HT-29 (cell line): Measurements from ENCODE around the gene CEACAM3. TPM values are rescaled to one million over a fixed set of nuclear protein-coding genes. Genes with fewer than 3 reads are reported as not detected.

ENCODE experiments used
- DNase-seq: peaks from one replicate; pipeline ENCODE4 v3.0.0-alpha.2; 2015; ENCODE audit warnings: low spot score
- total RNA-seq: library from RNA; depleted of rRNA; stranded (reverse); fragments of >200 nt; shearing (Covaris generic); gene quantifications from 2 replicates; pipeline ENCODE4 v1.2.3, GENCODE V29; 2014

The CEACAM3 gene
- total RNA-seq, 1 experiment from 2014 or later = not detected

DNA sequence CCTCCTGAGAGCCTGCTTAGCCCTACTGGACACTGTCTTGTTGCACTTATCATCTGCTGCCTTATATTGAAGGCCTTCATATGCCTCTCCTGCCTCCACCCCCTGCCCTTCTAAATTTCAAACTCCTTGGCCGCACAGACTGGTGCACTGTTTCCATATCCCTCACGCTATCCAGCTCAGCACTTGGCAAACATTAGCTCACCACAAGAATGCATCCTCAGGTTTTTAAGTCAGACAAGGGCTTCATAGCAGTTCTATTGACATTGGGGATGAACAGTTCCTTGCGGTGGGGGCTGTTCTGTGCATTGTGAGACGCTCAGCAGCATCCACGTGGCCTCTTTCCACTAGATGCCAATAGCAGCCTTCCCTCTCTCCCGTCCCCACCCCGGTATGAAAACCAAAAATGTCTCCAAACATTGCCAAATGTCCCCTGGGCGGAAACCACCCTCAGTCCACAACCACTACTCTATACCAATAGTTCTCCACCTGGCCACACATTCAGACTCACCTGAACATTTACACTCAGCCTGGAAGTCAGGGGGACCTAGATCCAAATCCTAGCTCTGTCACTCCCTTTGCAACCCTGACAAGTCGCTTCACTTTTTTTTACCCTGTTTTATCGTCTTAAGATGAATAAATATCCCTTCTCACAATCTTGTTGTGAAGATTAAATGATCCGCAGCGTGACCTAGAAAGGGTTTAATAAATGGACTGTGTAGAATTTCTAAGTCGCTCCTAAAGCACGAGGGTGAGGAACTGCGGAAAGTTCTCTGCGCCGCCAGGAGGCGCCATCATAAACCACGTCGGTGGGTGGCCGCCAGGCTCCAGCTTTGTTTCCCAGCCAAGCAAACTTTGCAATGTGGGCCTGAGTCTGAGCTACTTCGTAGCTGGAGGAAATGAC lies 3.6 kb upstream of the CEACAM3 start:
- peak; percentile 86 for DNase-seq

- no peak for DNase-seq
Observed at GRCh38 chr19:41793414-41793727, 3.0 kb upstream of the CEACAM3 start.

- DNase-seq = peak; percentile 92
Observed at GRCh38 chr19:41795031-41795461, 1.3 kb upstream of the CEACAM3 start.

GRCh38 chr19:41796901-41797300 lies 514 bp downstream of the CEACAM3 start:
- DNase-seq = no peak

- peak; percentile 64 for DNase-seq
Observed at GRCh38 chr19:41799444-41800000, 3.1 kb downstream of the CEACAM3 start.

DNA sequence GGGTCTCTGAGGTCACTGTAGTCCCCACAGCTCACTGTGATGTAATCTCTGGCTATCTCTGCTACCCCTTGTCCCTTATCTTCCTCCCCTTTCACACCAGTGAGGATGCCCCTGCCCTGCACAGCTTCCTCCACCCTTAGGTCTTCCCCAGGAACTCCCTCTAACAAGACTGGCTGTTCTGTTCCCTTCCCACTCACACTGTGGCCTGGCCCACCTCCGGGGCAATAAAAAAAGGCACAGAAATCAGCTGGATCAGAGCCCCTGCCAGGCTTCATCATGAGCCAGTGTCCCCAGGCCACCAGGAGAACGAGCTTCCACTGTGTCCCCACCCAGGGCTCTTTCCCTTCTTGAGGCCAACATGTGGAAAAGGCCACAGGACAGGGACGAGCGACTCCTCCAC lies 4.6 kb downstream of the CEACAM3 start:
- DNase-seq = no peak

- DNase-seq = no peak
Observed at GRCh38 chr19:41801792-41802211, 5.4 kb downstream of the CEACAM3 start.

DNA sequence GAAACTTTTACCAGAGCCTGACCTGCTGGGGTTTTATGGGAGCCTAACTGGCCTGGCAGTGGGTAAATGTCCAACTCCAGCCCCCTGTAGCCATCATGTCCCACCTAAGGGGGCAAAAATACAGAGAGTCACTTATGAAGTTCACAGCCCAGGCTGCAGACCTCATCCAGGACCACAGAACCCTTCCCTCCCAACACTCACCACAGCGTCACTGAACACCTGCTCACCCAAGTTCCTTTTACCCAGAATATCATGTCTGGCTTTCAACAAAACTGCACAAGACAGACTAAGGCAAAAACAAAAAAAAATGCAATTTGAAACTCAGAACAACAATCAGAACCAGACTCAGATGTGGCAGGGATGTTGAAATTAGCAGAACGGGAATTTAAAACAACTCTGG lies 6.4 kb downstream of the CEACAM3 start:
- no peak for DNase-seq

GRCh38 chr19:41804336-41804735 lies 7.9 kb downstream of the CEACAM3 start:
- DNase-seq = no peak

- no peak for DNase-seq
Observed at GRCh38 chr19:41807176-41807575, 10.8 kb downstream of the CEACAM3 start.

DNA sequence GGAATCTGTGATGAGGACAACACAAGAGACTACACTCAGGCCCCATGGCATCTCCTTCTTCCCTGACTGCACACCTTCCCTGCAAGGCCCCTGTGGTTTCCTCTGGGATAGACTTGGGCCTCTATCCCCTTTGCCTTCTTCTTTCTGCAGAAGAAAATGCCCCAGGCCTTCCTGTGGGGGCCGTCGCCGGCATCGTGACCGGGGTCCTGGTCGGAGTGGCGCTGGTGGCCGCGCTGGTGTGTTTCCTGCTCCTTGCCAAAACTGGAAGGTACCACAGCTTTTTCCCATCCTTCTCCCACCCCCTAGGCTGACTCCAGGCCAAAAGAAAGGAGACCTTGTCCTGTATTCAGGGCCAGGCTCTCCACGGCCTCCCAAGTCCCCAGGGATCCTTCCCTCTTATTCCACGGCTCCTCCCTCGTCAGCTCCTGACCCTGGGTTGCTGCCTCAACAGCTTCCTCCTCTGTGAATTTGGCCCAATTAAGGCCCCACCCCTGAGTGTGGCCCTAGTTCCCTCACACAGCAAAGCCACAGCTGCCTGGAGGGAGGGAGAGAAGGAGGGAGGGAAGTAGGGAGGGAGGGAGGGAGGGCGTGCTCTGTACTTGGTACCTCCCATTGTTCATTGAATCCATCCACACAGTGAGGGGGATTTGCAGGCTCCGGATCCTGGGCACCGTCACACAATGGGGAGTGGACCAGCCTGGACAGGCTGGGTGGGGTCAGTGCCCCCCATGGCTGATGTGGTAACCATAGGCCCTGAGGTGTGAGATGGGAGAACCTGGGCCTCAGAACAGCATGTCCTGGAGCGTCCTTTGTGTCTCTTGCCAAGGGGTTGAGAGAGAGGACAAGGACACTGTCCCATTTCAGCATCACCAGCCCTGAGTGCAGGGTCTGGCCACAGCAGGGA lies 12.5 kb downstream of the CEACAM3 start:
- DNase-seq = no peak

DNA sequence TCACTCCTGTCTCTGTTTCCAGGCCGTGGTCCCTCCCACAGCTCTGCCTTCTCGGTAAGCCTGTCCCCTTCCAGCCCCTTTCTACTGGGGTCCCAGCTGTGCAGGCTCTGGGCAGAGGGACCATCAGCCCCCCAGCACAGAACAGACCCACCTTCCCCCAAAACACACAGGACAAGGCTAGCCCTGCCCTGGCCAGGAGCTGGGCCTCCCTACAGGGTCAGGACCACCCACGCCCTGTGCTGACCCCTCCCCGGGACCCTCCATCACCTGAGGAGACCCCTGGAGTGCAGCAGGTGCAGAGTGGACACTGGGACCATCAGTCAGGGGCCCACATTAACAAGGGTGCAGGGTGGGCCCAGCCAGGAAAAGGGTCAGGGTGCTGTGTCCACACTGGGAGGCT lies 13.9 kb downstream of the CEACAM3 start:
- no peak for DNase-seq

- DNase-seq = no peak
Observed at GRCh38 chr19:41811036-41811435, 14.6 kb downstream of the CEACAM3 start.

GRCh38 chr19:41811981-41812380 lies 15.6 kb downstream of the CEACAM3 start:
- DNase-seq = no peak

- no peak for DNase-seq
Observed at GRCh38 chr19:41813911-41814310, 17.5 kb downstream of the CEACAM3 start.

- DNase-seq = no peak
Observed at GRCh38 chr19:41815301-41815700, 18.9 kb downstream of the CEACAM3 start.

DNA sequence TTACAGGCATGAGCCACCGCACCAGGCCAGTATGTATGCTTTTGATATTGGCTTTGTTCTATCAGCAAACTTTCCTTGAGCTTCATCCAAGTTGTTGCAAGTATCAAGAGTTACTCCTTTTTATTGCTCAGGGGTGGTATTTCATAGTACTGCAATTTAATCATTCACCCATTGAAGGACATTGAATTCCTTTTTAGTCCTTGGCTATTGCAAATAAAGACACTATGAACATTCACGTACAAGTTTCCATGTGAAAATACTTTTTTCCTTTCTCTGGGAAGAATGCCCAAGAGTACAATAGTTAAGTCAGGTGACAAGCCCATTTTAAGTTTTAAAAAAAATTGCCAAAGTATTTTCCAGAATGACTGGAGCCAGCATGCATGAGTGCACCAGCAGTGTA lies 20.4 kb downstream of the CEACAM3 start:
- DNase-seq = no peak

DNA sequence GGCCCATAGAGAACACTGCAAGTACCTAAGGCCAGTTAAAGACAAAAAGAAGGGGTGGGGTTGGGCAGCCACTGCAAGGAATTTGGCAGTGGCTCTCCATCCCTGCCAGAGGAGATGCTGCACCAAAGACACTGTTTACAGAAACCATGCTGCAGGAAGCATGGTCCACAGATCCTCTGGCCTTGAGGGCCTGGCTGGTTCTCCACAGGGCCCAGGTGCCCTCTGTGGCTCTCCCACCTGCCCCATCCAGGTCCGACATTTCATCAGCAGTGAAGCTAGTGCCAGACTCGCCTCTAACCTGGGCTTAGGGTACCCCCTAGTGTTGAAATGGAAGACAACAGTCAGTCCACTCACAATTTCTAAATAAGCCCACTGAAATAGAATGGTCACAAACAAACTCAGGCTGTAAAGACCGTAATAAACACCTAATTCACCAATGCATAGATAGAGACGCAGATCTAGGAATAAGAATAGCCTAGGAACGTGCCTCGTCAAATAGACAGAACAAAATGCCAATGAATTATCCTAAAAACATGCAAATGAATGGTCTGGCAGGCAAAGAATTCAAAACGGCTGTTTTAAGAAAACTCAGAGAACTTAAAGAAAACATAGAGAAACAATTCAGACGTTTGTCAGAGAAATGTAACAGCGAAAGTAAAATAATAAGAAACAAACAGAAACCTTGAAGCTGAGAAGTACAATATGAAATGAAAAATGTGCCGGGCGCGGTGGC lies 24.8 kb downstream of the CEACAM3 start:
- DNase-seq = peak; percentile 91

DNA sequence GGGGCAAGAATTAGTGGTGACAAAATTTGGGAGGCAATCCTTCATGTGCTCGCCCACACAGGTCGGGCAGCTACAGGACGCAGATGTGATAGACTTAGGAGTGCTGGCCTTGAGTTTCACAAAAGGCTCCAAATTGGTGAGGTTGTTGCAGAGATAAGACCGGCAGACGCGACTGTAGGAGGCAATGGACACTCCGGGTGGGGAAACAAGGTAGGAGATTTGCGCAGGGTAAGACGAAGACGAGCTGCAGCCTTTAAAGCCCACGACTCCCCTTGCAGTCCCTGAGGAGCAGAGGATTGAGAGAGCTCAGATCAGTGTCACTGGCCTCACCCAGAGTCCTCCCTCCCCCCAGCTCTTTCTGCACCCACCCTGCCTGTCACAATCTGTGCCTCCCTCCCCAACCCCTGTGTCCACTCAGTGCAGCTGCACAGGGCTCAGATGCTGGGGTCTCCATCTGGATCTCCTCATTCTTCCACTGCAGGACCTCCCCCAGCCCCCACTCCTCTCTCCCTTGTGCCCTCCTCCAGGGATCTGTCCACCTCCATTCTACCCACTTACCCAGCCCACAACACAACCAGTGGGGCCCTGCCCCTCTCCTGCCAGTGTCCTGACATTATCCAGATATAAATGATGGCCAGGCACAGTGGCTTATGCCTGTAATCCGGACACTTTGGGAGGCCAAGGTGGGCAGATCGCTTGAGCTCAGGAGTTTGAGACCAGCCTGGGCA lies 41.8 kb downstream of the CEACAM3 start:
- DNase-seq = no peak

- DNase-seq = no peak
Observed at GRCh38 chr19:41839211-41839610, 42.8 kb downstream of the CEACAM3 start.

- DNase-seq = no peak
Observed at GRCh38 chr19:41843371-41843770, 47.0 kb downstream of the CEACAM3 start.
